ENCODE measurements around the gene EXOC4.
"Not testable (repeated sequence)": the region's sequence is repeated elsewhere in the genome, so short reads cannot be mapped to it uniquely, and the experiment has no call there.

Gene EXOC4

GRCh38 chr7:133993547-133993946 lies 740.7 kb downstream of the EXOC4 start:
- DNase-seq (ENCODE audit: low read depth), result no peak

GRCh38 chr7:133994100-133994499 lies 741.2 kb downstream of the EXOC4 start:
- not testable (repeated sequence) for DNase-seq (ENCODE audit: low read depth)

GRCh38 chr7:133997463-133997862 lies 744.6 kb downstream of the EXOC4 start:
- DNase-seq (ENCODE audit: low read depth), result no peak

GRCh38 chr7:133999178-133999577 lies 746.3 kb downstream of the EXOC4 start:
- DNase-seq (ENCODE audit: low read depth), result no peak

GRCh38 chr7:134004829-134005505 lies 752.1 kb downstream of the EXOC4 start:
- DNase-seq (ENCODE audit: low read depth), result no peak

- DNase-seq (ENCODE audit: low read depth), result no peak
Measured at GRCh38 chr7:134009314-134010110, 756.6 kb downstream of the EXOC4 start.

- no peak for DNase-seq (ENCODE audit: low read depth)
Measured at GRCh38 chr7:134013249-134013648, 760.4 kb downstream of the EXOC4 start.

GRCh38 chr7:134014935-134015334 lies 762.1 kb downstream of the EXOC4 start:
- no peak for DNase-seq (ENCODE audit: low read depth)

- DNase-seq (ENCODE audit: low read depth), result no peak
Measured at GRCh38 chr7:134016223-134016941, 763.5 kb downstream of the EXOC4 start.

- no peak for DNase-seq (ENCODE audit: low read depth)
Measured at GRCh38 chr7:134016942-134017303, 764.0 kb downstream of the EXOC4 start.

- no peak for DNase-seq (ENCODE audit: low read depth)
Measured at GRCh38 chr7:134018306-134018705, 765.4 kb downstream of the EXOC4 start.

GRCh38 chr7:134019251-134019650 lies 766.4 kb downstream of the EXOC4 start:
- no peak for DNase-seq (ENCODE audit: low read depth)

GRCh38 chr7:134021836-134022235 lies 769.0 kb downstream of the EXOC4 start:
- DNase-seq (ENCODE audit: low read depth), result no peak

- DNase-seq (ENCODE audit: low read depth), result no peak
Measured at GRCh38 chr7:134022286-134022911, 769.5 kb downstream of the EXOC4 start.

- DNase-seq (ENCODE audit: low read depth), result no peak
Measured at GRCh38 chr7:134024739-134025138, 771.9 kb downstream of the EXOC4 start.

- no peak for DNase-seq (ENCODE audit: low read depth)
Measured at GRCh38 chr7:134028853-134029252, 776.0 kb downstream of the EXOC4 start.

- no peak for DNase-seq (ENCODE audit: low read depth)
Measured at GRCh38 chr7:134029743-134030142, 776.9 kb downstream of the EXOC4 start.

GRCh38 chr7:134030460-134030865 lies 777.6 kb downstream of the EXOC4 start:
- DNase-seq (ENCODE audit: low read depth), result no peak

GRCh38 chr7:134031835-134032617 lies 779.1 kb downstream of the EXOC4 start:
- no peak for DNase-seq (ENCODE audit: low read depth)

- DNase-seq (ENCODE audit: low read depth), result no peak
Measured at GRCh38 chr7:134034652-134035051, 781.8 kb downstream of the EXOC4 start.

GRCh38 chr7:134037991-134038390 lies 785.1 kb downstream of the EXOC4 start:
- no peak for DNase-seq (ENCODE audit: low read depth)

- DNase-seq (ENCODE audit: low read depth), result no peak
Measured at GRCh38 chr7:134040988-134041387, 788.1 kb downstream of the EXOC4 start.
